Endothelial cell of hepatic sinusoid (primary cell): ENCODE measurements around the gene FIGLA.
"Not testable (repeated sequence)": the region's sequence is repeated elsewhere in the genome, so short reads cannot be mapped to it uniquely, and the experiment has no call there.

Source experiments
- in situ Hi-C: cut with HindIII; loops from 2 replicates; pipeline ENCODE4 v1.10.0; 2017; ENCODE audit warnings: low sequenced_read_pairs

The FIGLA gene

DNA sequence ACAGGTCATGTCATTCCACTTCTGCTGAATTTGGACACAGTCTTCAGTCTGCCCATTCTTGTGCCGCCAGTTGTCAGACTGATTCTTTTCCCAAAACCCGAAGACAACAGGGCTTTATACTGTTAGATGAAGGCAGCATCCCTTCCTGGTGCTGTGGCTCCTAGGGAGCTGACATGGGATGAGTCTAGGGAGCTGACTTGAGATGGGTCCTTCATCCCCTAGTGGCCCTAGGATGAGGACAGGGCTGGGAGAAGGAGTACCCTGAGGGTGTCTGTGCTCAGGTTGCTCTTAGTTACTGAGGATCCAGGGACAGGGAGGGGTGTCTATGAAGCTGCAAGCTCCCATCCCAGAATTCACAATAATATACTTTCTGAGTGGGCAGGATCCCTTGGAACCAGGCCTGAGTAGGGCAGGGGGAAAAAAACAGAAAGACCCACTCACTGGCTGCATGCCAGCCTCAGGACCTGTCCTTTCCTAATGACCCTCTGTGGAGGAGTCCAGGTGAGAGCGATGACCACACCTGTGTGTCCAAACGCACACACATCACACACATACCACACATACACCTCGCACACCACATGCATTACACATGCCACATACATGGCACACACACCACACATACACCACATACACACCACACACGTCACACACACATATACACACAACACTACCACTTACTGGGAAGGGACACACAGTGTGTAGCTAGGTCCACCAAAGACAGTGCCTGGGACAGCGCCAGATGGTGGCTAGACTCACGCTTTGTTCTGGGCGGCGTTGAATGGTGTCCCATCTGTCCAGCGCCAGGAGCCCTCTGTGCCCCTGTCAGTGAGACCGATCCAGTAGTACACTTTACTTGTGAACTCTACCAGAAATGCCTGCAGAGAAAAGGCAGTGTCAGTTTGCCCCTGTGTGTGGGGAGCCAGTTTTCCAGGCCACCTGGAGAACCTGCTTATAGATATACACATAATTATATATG, 18.8 kb upstream of the FIGLA start:
- in situ Hi-C loops, result no loop called here

DNA sequence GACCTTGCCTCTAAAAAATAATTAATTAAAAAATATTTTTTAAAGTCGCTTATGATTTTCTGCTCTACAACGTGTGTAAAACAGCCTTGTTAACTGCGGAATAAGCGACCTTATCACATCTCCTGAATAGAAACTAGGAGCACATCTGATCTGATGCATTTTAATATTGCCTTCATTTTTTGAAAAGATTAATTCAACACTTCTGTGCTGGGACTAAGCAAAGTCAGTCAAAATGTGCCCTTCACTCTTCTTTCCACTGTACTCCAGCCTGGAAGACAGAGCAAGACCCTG, 17.3 kb upstream of the FIGLA start:
- in situ Hi-C loops, result no loop called here

DNA sequence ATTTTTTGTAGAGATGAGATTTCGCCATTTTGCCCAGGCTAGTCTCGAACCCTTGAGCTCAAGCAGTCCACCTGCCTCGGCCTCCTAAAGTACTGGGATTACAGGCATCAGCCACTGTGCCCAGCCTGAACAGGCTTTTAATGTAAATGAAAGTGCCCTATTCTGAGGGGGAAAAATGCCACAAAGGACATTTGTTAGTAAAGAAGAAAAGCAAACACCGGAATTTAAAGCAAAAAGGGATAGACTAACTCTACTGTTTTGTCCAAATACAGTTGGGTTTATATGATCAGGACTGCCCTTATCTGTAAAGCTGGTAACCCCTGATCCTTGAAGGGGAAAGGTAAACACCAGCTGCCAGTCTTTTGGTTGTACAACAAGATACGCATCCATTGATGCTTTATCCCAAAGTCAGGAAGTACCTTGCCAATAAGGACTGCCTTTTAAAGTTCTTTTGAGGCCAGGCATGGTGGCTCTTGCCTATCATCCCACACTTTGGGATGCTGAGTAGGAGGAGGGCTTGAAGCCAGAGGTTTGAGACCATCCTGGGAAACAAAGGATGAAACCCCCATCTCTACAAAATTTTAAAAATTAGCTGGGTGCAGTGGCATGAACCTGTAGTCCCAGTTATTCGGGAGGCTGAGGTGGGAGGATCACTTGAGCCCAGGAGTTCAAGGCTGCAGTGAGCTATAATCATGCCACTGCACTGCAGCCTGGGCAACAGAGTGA, 16.8 kb upstream of the FIGLA start:
- in situ Hi-C loops, result no loop called here

DNA sequence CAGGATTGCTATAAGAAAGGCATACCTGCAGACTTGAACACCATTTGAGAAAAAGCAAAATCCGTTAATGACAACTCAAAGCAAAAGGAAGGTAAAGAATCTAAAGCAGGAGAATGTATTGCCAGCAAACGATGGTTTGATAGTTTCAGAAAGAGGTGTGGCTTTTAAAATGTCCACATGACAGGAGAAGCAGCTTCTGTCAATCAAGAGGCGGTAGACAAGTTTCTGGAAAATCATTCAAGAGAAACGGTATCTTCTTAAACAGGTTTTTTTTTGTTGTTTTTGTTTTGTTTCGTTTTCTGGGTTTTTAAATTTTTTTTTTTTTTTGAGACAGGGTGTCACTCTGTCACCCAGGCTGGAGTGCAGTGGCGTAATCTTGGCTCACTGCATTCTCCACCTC, 16.2 kb upstream of the FIGLA start:
- in situ Hi-C loops, result no loop called here

DNA sequence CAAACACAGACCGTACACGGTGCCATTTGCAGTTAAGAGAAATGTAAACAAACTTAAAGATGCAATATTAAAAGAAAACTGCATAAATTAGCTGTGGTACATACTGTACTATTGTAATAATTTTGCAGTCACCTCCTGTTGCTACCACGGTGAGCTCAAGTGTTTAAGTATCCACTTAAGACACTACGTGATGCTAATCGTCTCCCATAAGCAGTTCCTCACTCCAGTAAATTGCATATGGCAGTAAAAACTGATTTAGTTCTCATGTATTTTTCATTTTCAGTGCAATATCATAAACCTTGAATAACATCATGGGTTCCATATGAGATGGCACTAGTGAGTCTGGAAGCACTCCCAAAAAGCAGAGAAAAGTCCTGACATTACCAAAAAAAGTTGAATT, 15.6 kb upstream of the FIGLA start:
- in situ Hi-C loops, result no loop called here

DNA sequence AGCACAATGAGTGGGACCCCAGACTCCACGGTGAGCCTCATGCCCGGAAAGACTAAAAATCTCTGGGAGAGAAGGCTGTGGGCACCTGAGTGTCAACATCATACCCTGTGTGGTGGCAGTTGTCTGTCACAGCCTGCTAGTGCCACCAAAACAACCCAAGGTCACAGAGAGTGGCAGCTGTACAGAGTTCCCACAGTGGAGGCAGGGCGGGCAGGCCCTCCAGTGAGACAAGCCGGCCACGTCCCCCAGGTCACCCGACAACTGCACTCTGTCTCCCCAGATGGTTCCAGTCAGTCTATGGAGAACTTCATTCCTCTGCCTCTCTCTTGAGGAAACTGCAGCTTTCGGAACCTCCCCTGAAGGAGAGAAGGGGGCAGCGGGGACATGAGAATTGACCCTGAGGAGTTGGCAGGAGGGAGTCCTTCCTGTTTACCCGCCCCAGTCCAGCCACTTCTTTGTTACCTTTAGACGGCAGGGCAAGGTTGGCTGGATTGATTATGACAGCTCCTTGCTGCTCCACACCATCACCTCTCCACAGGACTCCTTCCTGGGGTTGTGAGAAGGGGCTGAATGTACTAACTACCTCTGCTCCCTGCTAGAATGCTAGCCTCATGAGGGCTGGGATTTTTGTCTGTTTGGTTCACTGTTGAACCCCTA, 11.3 kb upstream of the FIGLA start:
- in situ Hi-C loops, result no loop called here

DNA sequence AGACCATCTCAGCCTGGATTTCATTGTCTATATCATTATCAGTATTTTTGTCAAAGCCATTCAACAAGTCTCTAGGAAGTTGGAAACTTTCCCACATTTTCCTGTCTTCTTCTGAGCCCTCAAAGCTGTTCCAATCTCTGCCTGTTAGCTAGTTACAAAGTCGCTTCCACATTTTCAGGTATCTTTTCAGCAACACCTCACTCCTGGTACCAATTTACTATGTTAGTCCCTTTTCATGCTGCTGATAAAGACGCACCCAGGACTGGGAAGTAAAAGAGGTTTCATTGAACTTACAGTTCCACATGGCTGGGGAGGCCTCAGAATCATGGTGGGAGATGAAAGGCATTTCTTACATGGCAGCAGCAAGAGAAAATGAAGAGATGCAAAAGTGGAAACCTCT, 9.3 kb upstream of the FIGLA start:
- in situ Hi-C loops, result no loop called here

DNA sequence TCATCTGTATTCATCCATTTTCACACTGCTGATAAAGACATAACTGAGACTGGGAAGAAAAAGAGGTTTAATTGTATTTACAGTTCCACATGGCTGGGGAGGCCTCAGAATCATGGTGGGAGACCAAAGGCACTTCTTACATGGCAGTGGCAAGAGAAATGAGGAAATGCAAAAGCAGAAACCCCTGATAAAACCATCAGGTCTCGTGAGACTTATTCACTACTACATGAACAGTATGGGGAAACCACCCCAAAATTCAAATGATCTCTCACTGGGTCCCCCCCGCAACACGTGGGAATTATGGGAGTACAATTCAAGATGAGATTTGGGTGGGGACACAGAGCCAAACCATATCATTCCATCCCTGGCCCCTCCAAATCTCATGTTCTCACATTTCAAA, 7.6 kb upstream of the FIGLA start:
- in situ Hi-C loops, result not testable (repeated sequence)

DNA sequence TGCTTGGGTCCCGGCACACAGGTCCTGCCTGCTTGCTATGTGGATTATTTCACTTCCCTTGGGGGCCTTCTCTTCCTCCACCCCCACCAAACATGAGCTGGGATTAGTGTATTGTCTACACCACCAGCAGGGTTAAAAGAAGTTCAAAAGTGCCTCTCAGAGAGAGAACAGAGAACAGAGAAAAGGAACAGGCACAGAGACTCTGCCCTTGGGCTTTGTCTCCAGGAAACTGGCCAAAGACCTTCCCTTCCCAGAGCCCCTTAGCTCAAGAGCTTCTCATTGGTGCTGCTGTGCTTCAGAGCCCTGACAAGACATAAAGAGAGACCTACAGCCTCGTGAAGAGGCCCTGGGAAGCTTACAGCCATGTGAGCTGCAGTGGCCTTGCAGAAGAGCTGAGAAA, 7.1 kb upstream of the FIGLA start:
- in situ Hi-C loops, result no loop called here

DNA sequence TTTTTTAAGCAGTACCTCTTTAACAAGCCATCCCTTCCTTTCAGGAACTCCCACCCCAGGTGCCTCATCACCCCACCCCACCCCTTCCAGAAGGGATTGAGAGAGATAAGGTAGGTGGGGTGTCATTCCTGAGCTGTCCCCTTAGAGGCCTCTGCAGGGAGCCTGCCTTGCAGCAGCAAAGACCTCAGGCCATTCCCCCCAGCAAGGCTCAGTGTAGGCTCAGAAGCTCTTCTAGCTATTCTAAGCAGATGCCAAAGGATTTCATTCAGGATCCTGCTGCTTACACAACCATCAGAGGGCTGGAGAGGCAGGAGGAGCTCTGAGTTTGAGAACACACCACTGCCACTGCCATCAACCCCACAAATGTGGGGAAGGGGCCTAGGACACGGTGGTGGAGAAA, 5.8 kb upstream of the FIGLA start:
- in situ Hi-C loops, result no loop called here

DNA sequence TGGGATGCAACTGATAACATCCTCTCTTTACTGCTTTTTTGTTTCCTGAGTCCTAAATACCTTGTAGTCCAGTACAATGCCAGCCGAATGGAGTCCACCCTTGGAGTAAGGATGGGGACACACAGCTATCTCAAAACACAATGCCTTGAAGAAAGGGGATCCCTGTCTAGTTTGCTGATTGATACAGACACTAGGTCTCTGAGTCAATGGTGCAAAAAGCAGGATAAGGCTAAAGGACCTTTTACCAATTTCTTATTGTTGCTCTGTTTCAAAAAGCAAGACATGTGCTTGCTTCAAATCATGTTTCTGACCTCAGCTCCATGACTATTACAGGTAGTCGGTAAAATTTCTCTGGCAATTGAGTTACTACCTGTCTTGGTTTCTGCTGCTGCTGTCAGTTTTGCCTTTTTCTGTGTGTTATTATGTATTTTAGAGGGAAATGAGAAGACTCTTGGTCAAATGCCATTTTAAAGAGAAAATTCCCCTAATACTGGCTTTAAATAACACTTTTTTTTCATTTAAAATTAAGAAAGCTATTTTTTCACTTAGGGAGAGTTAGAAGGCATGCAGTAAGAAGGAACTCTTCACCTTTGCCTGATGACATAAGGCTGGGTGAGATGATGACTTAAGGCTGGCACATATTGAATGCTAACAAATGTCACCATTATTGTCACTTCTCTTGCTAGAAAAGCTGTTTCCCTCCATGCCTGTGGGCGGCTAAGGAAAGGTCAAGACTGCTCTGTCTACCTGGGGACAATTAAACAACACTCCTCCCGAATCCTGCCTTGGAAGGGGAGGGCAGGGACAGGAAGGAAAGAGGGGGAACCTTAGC, 4.9 kb upstream of the FIGLA start:
- in situ Hi-C loops, result no loop called here

DNA sequence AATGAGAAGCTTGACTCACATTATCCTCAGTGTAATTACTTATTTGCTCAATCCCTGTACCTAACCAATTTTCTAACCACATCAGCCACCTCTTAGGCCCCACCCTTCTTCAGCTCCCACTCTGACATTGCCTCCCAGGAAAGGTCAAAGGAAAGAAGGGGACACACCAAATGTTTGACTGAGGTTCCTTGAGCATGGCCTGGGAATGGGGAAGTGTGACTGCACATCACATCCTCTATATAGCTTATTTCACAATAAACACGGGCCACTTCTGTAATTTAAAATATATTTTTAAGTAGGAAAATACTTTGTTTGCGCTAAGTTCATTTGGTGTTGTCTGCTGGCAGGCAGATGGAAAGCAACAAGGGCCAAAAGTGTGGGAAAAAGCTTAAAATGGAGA, 3.0 kb upstream of the FIGLA start:
- in situ Hi-C loops, result no loop called here

DNA sequence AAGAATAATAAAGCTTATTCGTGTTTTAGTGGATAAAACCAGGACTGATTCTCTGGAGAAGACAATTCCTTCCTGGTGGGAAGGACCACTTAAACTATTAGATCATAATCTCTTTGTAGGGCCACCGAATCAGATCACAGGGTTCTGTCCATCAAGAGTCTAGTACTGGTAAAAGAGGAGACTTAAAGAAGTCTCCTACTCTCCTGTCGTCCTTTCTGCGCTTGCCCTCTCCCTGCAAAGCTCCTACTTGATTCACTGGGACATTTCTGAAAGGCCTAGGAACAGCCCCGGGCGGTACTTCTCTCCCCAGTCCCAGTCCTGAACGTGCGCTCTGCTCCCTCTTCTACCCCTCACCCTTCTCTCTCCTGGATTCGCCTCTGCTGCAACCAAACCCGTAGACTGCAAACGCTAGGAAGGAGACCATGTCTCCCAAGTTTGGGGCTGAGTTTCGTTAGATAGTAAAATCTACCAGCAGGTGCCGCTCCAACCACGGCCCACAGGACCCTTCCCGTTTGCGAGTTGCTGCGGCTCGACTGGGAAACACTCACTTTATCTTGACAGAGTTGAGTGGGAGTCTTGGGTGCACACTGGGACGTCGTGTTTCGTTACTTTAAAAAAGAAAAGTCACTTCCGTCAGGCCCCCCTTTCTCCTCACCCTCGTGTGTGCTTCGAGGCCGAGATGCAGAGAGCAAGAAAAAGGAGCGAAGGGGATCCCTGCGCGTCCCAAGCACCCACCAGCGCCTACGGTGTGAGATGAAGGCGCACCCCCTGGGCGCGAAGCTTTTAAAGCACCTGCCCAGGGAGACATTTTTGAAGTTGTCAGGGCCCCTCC, 923 bp downstream of the FIGLA start:
- in situ Hi-C loops, result no loop called here

DNA sequence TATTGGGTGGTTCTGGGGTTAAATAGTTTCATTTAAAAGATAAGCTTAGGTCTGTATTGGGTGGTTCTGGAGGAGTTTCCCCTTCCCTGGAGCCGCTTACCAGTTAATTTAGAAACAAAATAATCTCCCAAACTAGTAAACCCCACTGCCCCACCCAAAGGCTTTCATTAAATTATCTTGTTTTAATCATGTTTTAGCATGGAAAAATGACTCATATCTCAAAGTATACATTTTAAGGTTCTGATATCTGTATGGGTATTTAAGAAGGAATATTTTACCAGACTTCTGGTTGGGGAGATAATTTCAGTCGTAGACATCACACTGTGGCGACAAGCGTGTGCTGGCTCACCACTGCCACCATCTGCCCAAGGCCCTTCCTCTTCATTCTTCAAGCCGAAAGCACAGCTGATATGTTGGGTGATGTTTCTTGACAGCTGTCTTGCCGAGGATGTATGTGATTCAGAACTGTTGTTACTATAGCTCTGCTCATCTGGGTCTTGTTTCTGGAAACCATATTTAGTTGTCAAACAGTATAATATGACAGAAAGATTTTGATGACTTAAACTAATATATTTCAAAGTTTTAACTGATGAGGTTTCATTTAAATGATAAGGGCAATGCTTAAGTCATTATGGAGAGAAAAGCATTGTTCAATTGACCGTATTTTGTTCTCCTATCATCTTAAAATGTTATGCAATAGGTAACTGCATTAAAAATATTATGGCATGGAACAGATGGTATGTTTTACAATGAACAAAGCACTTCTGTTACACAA, 5.1 kb downstream of the FIGLA start:
- in situ Hi-C loops, result no loop called here

DNA sequence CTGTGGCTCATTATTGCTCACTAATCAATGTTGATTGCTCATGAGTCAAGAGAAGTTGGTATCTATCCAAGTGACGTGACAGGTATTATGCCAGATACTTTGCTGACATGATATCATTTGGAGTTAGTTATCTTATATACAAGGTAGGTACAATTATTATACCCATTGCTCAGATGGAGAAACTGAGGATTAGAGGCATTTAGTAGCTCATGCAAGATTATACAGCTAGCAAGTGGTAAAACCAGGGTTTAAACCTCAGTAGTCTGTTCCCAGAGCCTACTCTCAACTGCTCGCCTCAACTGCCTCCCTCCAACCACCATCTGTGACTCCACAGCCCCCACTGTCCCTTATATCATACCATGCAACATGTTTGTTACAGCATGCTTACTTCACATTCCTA, 6.1 kb downstream of the FIGLA start:
- in situ Hi-C loops, result no loop called here

DNA sequence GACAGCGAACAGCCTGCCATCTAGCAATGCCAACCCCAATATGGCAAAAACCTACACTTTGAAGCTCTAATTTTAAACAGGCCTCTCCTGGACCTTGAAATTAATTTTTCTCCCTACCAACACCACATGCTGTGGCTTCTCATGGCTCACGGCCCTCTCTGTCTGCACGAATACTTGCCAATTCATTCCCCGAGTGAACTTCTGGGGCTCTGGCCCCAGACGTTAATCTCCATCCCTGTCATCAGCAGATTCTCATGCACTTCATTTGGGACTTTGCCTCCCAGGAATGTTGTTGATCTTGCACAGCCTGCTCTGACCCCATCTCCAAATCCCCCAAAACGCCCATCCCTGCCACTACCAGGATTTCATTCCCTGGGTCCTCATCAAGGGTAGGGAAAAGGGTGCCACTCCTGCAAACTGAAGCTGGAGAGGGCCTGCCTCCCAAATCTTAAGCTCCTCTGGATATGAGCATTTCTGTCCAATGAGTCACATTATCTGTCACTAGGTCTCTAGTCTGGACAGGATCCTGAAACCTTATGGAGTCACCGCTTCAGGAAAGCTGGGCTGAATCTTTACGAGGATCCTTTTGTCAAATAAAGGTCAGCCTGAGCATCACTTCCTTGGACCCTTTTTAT, 10.4 kb downstream of the FIGLA start:
- in situ Hi-C loops, result no loop called here

DNA sequence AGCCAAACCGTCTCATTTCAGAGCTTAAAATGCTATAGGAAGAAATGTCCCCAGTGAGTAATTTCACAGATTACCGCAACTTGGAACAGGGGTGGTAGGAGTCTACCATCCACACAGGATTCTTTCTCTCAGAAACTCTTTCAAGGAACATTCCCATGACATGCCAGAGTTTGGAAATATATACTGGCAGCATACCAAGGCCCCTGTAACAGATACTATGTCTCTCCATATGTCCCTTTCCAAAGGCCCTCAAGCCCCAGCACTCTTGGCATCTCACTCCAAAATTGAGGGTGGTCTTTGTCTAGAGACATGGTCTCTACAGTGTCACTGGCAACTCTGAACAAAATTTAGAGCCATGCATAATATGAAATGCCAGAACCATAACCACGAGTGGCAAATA, 11.0 kb downstream of the FIGLA start:
- in situ Hi-C loops, result no loop called here

DNA sequence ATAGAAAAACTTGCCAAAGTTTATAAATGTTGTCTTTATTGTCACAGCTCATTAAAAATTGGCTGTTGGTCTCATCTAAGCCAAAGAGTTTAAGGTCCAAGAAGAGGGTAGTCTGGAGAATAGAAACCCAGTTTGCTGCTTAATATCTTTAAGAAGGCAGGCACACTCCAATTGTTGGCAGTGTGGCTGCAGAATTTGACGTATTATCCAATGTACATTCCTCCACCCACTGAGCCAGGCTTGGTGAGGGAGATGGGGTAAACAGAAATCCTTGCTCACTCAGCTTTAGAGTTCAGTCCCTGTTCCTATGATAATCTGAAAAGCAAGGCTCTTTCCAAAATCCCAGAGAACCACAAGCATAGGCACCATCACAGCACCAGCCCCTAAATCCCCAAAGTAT, 11.8 kb downstream of the FIGLA start:
- in situ Hi-C loops, result no loop called here

DNA sequence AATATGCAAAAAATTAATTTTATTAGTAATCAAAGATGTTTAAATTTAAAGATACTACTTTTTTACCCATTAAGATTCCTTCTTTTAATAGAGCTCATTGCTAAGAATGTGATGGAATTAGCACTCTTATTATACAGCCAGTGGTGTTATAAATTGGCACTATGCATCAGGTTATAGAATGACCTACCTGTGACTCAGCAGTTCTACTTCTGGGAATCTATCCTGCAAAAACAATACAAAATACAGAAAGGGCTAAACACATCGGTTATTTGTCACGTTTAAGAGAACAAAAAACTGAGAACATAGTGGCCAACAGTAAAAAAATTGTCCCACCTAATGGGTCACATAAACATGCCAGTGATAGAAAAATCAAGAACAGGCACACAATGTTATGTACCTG, 13.0 kb downstream of the FIGLA start:
- in situ Hi-C loops, result no loop called here
